GM12873 (cell line): Measurements from ENCODE around the gene MACROH2A1.

ENCODE experiments used
- CTCF ChIP-seq: IDR thresholded peaks from 2 replicates; pipeline ENCODE4 v1.5.1; 2012; ENCODE audit warnings: low read depth, mild to moderate bottlenecking, moderate library complexity, low read length, control low read depth; ENCODE audit not compliant: insufficient read depth; ENCODE audit errors: missing control alignments

MACROH2A1 gene

GRCh38 chr5:135439231-135440205, 40.5 kb upstream of the MACROH2A1 start:
- TF ChIP-seq CTCF: no peak

- no peak for TF ChIP-seq CTCF
These were observed 39.7 kb upstream of the MACROH2A1 start for GRCh38 chr5:135438636-135439221.

- no peak for TF ChIP-seq CTCF
These were observed 38.9 kb upstream of the MACROH2A1 start for GRCh38 chr5:135437796-135438560.

- no peak for TF ChIP-seq CTCF
These were observed 38.4 kb upstream of the MACROH2A1 start for GRCh38 chr5:135437422-135437795.

- no peak for TF ChIP-seq CTCF
These were observed 38.0 kb upstream of the MACROH2A1 start for GRCh38 chr5:135436951-135437418.

GRCh38 chr5:135435467-135436330, 36.7 kb upstream of the MACROH2A1 start:
- no peak for TF ChIP-seq CTCF
